Thoracic aorta (tissue), 2 donors: ENCODE data around the gene EGFLAM. TPM values are rescaled to one million over a fixed set of nuclear protein-coding genes. Genes with fewer than 3 reads are reported as not detected.

ENCODE experiments used
- ATAC-seq: fragments of 150-250 bp; one replicate; pipeline ENCODE4 v1.8.0; 2017; ENCODE audit warnings: low read depth; ENCODE audit not compliant: insufficient number of reproducible peaks, low FRiP score
- DNase-seq: peaks from one replicate; pipeline ENCODE4 v3.0.0-alpha.2; 2020; ENCODE audit warnings: low spot score
- H3K27ac ChIP-seq, 2 donors: fragments of 200-600 bp; sonication (generic); 1 replicate in 1 of 2; 2 replicates in 1 of 2; pipeline ENCODE4 v1.5.1; 2016; ENCODE audit warnings: mild to moderate bottlenecking in 2 of 2, moderate library complexity in 2 of 2
- H3K27me3 ChIP-seq: fragments of 200-600 bp; sonication (generic); replicated peaks from 2 replicates; pipeline ENCODE4 v1.6.0; 2016; ENCODE audit warnings: mild to moderate bottlenecking; ENCODE audit not compliant: insufficient read depth
- H3K36me3 ChIP-seq: fragments of 200-600 bp; sonication (generic); one replicate; pipeline ENCODE4 v1.5.1; 2016
- H3K4me1 ChIP-seq, 2 donors: fragments of 200-600 bp; sonication (generic); 1 replicate in 1 of 2; 2 replicates in 1 of 2; pipeline versions ENCODE4 v1.5.1 to v1.6.0; 2016; ENCODE audit warnings: low read depth in 2 of 2, mild to moderate bottlenecking in 1 of 2; ENCODE audit not compliant: control insufficient read depth in 1 of 2
- H3K4me3 ChIP-seq: fragments of 200-600 bp; sonication (generic); 2 replicates; pipeline ENCODE4 v1.5.1; 2016; ENCODE audit warnings: mild to moderate bottlenecking
- H3K9me3 ChIP-seq: fragments of 200-600 bp; sonication (generic); 2 replicates; pipeline ENCODE4 v1.5.1; 2016
- CTCF ChIP-seq: fragments of 200-600 bp; sonication (generic); IDR thresholded peaks from one replicate; pipeline ENCODE4 v1.5.1; 2019; ENCODE audit warnings: antibody characterized with exemption
- total RNA-seq, 2 donors: library from RNA; depleted of rRNA; stranded (reverse); fragments of >200 nt; gene quantifications; one replicate each; pipeline versions ENCODE4 v1.1.0 to v1.2.3, GENCODE V29; 2016

Gene EGFLAM
- total RNA-seq, 2 donors from 2014 or later = 10.7 to 23.4 TPM

GRCh38 chr5:38274370-38274769 is 16.0 kb downstream of the EGFLAM start:
- no peaks in the 10 kb centered on the region for H3K36me3 ChIP-seq
- H3K4me3 ChIP-seq = no peak overlapping the region
- no peak for TF ChIP-seq CTCF
- no peak overlapping the region for H3K27ac ChIP-seq
- H3K4me1 ChIP-seq = no peaks in the 10 kb centered on the region
- peaks cover 13% of the 10 kb centered on the region for H3K9me3 ChIP-seq
- ATAC-seq (no peak), DNase-seq (no peak)
- no peaks in the 10 kb centered on the region for H3K27me3 ChIP-seq

GRCh38 chr5:38284384-38284783 is 26.0 kb downstream of the EGFLAM start:
- Histone ChIP-seq H3K27me3 (no peaks in the 10 kb centered on the region), H3K4me1 (no peaks in the 10 kb centered on the region), H3K27ac (no peak overlapping the region), H3K9me3 (no peaks in the 10 kb centered on the region), H3K36me3 (no peaks in the 10 kb centered on the region), H3K4me3 (no peak overlapping the region)
- DNase-seq (no peak), ATAC-seq (no peak)
- no peak for TF ChIP-seq CTCF

- no peak for ATAC-seq
- DNase-seq = no peak
- TF ChIP-seq CTCF = no peak
- Histone ChIP-seq H3K9me3 (no peaks in the 10 kb centered on the region), H3K4me3 (no peak overlapping the region), H3K27ac (no peak overlapping the region), H3K27me3 (no peaks in the 10 kb centered on the region), H3K36me3 (no peaks in the 10 kb centered on the region), H3K4me1 (no peaks in the 10 kb centered on the region)
Observed at GRCh38 chr5:38285226-38285625, 26.9 kb downstream of the EGFLAM start.

- H3K4me3 ChIP-seq = no peak overlapping the region
- no peaks in the 10 kb centered on the region for H3K4me1 ChIP-seq
- DNase-seq = no peak
- no peaks in the 10 kb centered on the region for H3K36me3 ChIP-seq
- no peaks in the 10 kb centered on the region for H3K9me3 ChIP-seq
- no peak for ATAC-seq
- TF ChIP-seq CTCF = no peak
- H3K27ac ChIP-seq = no peak overlapping the region
- H3K27me3 ChIP-seq = no peaks in the 10 kb centered on the region
Observed at GRCh38 chr5:38286002-38286401, 27.6 kb downstream of the EGFLAM start.

GRCh38 chr5:38287124-38287523 is 28.8 kb downstream of the EGFLAM start:
- H3K4me3 ChIP-seq = no peak overlapping the region
- no peaks in the 10 kb centered on the region for H3K4me1 ChIP-seq
- H3K9me3 ChIP-seq = no peaks in the 10 kb centered on the region
- no peak for TF ChIP-seq CTCF
- no peak for ATAC-seq
- H3K27me3 ChIP-seq = no peaks in the 10 kb centered on the region
- no peak overlapping the region for H3K27ac ChIP-seq
- H3K36me3 ChIP-seq = no peaks in the 10 kb centered on the region
- no peak for DNase-seq
